ENCODE measurements around the gene GPR135.
"Not testable (repeated sequence)": the region's sequence is repeated elsewhere in the genome, so short reads cannot be mapped to it uniquely, and the experiment has no call there.

Gene GPR135

GRCh38 chr14:59475709-59476108 lies 10.5 kb upstream of the GPR135 start:
- DNase-seq (ENCODE audit: low spot score) = no peak

DNA sequence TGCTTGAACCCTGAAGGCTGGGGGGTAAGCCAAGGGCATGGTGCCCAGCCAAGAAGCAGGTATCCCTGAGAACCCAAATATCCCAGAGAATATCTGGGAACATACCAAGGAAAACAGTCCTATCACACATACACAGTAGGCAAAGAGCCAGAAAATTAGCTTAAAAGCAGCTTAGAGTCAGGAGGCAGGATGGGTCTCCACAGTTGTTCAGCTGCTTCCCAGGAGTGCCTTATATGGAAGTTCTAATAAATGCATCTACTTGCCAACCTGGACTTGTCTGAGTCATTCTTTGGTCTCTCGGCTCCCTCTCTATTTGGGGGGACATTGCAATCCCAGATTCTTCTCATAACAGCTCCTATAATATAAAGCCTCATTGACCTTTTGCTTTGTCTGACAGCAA lies 9.0 kb upstream of the GPR135 start:
- DNase-seq (ENCODE audit: low spot score) = no peak

- peak; percentile 83 for DNase-seq (ENCODE audit: low spot score)
These were observed 479 bp downstream of the GPR135 start for GRCh38 chr14:59464486-59465315.

DNA sequence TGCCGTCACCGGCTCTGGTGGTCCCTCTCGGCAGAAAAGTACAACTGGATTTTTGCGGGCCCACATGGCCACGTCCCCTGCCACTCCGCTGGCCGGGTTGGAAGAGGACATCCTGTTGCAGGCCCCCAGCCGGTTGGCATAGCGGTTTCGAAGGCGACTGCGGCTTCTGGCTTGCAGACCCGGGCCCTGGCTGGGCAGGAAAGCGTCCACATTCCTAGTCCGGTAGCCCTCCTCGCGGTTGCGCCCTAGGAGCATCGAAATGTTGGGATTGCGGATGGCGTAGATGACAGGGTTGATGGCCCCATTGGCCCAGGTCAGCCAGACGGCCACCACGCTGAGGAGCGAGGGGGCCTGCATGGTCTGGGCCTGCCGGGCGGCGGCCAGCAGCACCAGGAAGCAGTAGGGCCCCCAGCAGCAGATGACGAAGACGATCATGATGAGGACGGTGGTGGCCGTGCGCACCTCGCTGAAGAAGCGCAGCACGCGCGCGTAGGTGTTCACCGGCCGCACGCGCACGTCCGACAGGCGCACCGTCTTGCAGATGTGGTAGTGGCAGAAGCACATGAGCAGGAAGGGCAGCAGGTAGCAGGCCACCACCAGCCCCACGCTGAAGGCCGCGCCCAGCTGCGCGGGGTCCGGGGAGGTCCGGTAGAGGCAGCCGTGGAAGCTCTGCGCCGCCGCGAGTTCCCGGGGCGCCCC lies 1.2 kb downstream of the GPR135 start:
- no peak for DNase-seq (ENCODE audit: low spot score)

GRCh38 chr14:59461891-59462290 lies 3.3 kb downstream of the GPR135 start:
- no peak for DNase-seq (ENCODE audit: low spot score)

- DNase-seq (ENCODE audit: low spot score) = no peak
These were observed 4.8 kb downstream of the GPR135 start for GRCh38 chr14:59460378-59460777.

DNA sequence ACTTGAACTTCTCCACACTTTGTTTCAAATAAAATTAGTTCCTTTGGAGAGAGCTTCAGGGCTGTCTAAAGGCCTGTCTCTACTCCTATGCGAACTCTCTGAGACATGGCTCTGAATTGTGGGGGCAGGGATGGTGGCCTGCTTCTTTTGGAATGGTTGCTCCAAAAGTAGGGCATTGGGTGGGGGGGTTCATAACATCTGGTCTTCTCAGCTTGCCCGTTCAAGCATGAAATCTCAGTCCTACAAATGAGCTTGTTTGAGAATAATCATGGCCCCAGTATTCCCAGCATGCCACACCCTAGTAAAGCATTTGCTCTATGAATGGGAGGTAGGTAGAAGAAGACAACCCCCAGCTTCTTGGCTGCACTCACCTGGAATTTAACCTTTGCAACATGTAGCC lies 6.7 kb downstream of the GPR135 start:
- DNase-seq (ENCODE audit: low spot score) = no peak

- DNase-seq (ENCODE audit: low spot score) = no peak
These were observed 9.8 kb downstream of the GPR135 start for GRCh38 chr14:59455411-59455810.

DNA sequence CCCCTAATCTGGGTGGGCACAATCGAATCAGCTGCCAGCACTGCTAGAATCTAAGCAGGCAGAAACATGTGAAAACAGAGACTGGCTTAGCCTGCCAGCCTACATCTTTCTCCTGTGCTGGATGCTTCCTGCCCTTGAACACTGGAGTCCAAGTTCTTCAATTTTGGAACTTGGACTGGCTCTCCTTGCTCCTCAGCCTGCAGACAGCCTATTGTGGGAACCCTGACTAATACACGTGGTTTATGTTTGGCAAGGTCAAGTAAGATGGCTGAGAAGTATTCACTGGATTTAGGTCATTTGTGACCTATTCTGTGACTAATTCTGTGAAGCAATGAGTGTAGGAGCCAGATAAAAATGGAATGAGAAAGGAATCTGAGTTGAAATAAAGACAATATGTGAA lies 11.0 kb downstream of the GPR135 start:
- no peak for DNase-seq (ENCODE audit: low spot score)

DNA sequence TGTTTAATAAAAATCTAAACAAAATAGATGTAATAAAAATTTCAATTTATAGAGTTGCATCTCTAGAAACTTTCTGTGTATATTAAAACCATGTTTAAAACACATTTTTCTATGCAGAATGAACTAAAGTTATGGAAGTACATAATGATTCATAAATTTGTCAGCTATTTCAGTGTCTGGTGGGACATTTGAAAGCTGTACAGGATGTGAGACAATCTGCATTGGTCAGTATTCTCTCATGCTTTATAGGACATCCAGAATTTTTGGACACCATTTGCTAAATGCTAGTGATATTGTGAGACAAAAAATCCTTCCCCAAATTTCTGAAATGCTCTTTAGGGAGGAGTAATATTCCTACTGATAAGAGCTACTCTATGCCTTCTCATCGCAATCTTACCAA lies 13.3 kb downstream of the GPR135 start:
- no peak for DNase-seq (ENCODE audit: low spot score)

DNA sequence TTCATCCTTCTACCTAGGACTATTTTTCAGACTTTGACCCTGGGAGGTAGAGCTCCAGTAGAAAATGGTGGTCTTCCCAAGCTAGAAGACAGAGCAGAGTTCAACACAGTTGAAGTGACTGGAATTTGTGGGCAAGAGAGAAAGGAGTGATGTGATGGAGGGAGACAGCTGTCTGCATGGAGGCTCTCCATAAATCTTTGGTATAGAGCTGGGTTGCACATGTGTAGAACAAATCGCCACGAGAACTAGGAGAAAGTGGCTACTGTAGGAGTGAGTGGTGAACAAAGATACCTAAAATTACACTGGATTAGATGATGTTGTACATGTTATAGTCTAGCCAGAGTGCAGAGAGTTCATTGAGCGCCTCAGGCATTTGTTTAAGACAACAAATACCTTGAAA lies 14.5 kb downstream of the GPR135 start:
- DNase-seq (ENCODE audit: low spot score) = no peak

DNA sequence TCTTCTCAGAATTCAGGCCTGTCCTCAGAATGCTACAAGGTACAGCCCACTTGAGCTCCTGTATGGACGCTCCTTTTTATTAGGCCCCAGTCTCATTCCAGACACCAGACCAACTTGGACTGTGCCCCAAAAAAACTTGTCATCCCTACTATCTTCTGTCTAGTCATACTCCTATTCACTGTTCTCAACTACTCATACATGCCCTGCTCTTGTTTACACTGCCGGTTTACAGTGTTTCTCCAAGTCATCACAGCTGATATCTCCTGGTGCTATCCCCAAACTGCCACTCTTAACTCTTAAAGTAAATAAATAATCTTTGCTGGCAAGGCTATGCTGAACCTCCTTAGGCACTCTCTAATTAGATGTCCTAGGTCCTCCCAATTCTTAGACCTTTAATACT lies 16.5 kb downstream of the GPR135 start:
- not testable (repeated sequence) for DNase-seq (ENCODE audit: low spot score)

DNA sequence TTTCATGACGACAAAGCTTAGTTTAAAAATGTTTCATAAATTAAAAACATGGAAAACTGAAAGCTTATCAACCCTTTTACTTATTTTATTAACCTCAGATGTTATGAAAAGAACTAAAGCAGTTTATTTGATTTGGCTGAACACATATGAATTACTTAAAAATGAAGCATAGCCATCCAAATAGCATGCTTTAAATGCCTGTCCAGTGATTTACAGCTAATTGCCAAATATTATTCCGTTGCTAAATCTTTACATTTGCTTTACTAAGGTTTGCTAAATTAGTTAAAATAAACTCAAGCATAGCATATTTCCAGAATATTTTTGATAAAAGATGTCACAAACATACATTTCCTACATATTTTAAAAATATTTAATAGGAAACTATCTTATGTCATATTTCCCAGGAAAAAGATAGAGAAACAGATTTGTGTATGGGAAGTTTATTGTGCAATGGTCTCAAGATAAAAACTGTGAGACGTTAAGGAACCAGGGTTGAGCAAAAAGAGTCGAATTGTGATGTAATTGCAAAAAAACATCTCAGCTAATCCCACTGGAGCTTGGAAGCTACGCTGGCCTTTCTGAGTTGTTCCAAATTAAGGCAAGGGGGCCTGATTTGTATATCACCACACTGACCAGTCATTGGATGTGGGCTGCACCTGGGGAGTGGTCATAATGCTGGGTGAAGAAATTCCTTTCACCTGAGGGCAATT lies 25.8 kb downstream of the GPR135 start:
- DNase-seq (ENCODE audit: low spot score) = no peak

DNA sequence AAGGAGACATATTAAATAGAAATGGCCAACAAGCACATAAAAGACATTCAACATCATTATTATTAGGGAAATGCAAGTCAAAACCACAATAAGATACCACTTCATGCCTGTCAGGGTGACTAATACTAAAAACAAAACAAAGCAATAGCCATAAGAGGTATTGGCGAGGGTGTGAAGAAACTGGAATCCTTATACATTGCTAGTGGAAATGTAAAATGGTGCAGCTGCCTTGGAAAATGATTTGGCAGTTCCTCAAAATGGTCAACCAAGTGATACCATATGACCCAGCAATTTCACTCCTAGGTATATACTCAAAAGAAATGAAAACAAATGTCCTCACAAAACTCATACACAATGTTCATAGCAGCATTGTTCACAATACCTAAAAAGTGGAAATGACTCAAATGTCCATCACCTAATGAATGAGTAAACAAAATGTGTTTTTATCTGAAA lies 27.0 kb downstream of the GPR135 start:
- DNase-seq (ENCODE audit: low spot score) = no peak

DNA sequence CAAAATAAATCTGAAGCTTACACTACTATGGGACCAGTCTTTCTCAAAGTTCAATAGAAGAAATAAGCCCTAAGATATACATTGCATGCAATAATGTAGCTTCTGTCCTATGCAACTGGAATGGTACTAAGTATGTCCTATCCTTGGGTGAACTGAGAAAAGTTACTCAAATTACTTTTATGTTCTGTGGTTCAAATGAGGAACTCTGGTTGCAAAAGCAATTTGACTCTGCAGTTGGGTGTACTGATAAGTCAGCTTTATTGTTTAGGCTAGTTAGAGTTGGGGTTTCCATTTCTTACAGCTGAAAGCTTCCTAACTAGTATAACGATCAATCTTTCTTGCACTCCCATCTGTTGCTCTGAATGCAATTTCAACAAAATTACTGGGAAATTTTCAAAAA lies 29.2 kb downstream of the GPR135 start:
- no peak for DNase-seq (ENCODE audit: low spot score)

DNA sequence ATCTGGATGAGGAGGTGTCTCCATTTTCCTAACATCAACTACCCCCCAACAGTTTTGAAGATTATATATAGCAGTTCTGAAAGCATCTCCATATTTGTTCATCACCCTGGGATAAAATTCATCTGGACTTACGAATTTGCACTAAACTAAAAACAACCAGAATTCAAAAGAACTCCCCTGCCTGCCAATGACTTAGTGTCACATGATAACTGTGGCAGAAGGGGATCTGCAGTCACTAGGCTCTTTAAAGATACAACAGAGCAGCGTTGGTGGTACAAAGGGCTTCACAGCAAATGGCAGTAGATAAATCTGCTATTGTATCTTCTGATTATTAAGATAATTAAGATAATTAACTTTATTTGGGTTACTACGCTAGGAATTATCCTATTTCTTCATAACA lies 30.1 kb downstream of the GPR135 start:
- no peak for DNase-seq (ENCODE audit: low spot score)

DNA sequence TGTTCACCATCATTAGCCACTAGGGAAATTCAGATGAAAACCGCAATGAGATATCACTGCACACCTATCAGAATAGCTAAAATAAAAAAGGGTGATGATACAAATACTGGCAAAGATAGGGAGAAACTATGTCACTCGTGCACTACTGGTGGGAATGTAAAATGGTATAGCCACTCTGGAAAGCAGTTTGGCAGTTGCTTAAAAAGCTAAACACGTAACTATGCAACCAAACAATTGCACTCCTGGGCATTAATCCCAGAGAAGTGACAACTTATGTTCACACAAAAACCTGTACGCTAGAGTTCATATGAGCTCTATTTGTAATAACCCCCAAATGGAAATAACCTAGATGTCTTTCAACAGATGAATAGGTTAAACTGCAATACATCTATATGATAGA lies 35.4 kb downstream of the GPR135 start:
- DNase-seq (ENCODE audit: low spot score) = no peak

GRCh38 chr14:59428581-59429012 lies 36.6 kb downstream of the GPR135 start:
- no peak for DNase-seq (ENCODE audit: low spot score)

- DNase-seq (ENCODE audit: low spot score) = no peak
These were observed 37.3 kb downstream of the GPR135 start for GRCh38 chr14:59427653-59428580.

DNA sequence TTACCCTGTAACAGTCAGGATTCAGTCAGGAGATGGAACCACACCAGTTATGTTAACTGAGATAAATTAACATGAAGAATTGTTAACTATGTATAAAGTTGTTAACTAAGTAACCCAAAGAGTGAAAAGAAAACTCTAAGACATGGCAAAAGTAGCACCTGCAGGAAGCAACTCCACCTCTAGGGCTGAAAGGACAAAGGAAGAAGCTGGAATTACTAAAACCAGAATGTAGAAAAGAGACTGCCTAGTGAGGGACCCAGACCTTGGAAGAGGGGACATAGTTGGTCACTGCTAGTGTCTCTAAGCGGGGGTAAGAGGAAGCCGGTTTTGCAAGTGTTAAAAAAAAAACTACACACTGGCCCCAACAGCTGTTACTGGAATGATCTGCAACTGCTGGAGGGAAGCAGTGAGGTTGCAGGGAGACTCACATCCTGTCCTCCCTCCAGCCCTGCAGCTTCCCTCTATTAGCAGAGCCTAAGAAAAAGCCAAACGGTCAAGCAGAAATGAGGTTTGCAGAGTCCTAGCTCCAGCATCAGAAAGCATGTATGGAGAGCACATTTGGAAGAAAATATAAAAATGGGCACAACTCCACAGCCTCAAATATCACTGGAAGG lies 39.8 kb downstream of the GPR135 start:
- no peak for DNase-seq (ENCODE audit: low spot score)

DNA sequence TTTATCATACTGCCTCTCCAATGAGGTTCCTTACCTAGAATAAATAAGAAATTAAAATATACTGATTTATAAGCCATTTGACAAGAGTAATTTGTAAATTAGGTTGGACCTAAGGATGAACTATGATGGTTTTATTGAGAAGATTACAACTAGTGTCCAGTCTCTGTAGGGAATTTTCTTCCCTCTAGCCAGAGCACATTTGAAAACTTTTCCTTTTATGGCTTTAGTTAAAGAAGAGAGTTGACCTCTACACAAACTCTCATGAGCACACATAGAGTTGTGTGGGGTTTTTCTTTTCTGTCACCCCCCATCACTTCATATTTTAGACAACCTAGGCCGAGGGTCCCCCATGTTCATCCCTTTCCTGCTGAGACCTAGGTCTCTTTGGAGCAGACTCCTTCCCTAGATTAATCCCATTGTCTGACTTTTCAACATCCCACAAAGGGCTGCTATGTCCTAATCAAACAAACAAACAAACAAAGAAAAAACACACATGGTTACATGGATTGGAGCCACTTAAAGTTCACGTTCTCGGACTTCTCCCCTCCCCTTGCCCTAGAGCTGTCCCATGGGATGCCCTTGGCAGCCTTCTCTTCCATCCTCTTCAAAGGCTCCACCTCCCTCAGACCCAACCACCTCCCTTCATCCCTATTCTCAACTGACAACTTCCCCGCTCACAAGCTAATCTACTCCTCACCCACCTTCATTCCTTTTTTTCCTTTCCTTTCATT lies 40.7 kb downstream of the GPR135 start:
- no peak for DNase-seq (ENCODE audit: low spot score)

Data from ecto neural progenitor cell (in vitro differentiated cells).